ENCODE measurements around the gene HERC2. TPM values are rescaled to one million over a fixed set of nuclear protein-coding genes. Genes with fewer than 3 reads are reported as not detected.

HERC2 gene
- total and polyA plus RNA-seq, 4 donors, result 14.6 to 45.4 (median 26.6) TPM

DNA sequence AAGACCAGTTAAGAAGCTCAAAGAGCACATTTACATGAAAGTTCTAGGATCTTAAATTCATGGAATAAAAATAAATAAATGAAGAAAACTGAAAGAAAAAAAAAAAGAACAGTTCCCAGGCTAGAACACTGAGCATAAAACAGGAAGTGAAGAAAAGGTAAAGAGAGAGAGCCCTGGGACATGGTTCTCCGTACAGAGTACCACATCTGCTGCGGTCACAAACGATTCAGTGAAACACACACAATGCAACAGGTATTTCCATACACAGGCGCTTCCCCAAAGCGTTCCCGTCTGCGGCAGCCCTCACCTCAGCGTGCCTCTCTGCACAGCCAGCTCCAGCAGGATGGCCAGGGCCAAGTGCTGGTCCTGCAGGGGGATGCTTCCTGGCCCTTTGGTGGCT lies 49.4 kb downstream of the HERC2 start:
- Histone ChIP-seq H3K9me3 (ENCODE audit: control insufficient read depth in 4 of 4, low read length in 3 of 4) (no peaks in the 10 kb centered on the region), H3K27ac (ENCODE audit: low read depth in 1 of 2, low read length in 2 of 2) (no peak overlapping the region), H3K4me1 (ENCODE audit: control insufficient read depth in 4 of 4, insufficient read depth in 4 of 4, low read length in 3 of 4) (no peaks in the 10 kb centered on the region), H3K4me3 (ENCODE audit: low read depth in 1 of 3, low read length in 3 of 3) (no peak overlapping the region), H3K9ac (ENCODE audit: low read depth in 1 of 2, low read length in 2 of 2) (no peak overlapping the region), H3K36me3 (ENCODE audit: control insufficient read depth in 4 of 4, insufficient read depth in 3 of 4, low read depth in 1 of 4, low read length in 3 of 4) (peaks cover 2 to 45% (median 35%) of the 10 kb centered on the region in 4 donors), H3K27me3 (ENCODE audit: control insufficient read depth in 4 of 4, insufficient read depth in 4 of 4, low read length in 3 of 4) (no peaks in the 10 kb centered on the region)
- TF ChIP-seq CTCF (IDR thresholded peaks at IDR 0.05; ENCODE audit: low read depth, low read length, missing input control) (no peak), TAF1 (conservative IDR thresholded peaks at IDR 0.05) (no peak), HNF4G (IDR thresholded peaks at IDR 0.05) (no peak), RXRA (IDR thresholded peaks at IDR 0.05) (no peak), NR2F2 (IDR thresholded peaks at IDR 0.05) (no peak), JUND (IDR thresholded peaks at IDR 0.05) (no peak)
- TF ChIP-seq, protein P1, sequence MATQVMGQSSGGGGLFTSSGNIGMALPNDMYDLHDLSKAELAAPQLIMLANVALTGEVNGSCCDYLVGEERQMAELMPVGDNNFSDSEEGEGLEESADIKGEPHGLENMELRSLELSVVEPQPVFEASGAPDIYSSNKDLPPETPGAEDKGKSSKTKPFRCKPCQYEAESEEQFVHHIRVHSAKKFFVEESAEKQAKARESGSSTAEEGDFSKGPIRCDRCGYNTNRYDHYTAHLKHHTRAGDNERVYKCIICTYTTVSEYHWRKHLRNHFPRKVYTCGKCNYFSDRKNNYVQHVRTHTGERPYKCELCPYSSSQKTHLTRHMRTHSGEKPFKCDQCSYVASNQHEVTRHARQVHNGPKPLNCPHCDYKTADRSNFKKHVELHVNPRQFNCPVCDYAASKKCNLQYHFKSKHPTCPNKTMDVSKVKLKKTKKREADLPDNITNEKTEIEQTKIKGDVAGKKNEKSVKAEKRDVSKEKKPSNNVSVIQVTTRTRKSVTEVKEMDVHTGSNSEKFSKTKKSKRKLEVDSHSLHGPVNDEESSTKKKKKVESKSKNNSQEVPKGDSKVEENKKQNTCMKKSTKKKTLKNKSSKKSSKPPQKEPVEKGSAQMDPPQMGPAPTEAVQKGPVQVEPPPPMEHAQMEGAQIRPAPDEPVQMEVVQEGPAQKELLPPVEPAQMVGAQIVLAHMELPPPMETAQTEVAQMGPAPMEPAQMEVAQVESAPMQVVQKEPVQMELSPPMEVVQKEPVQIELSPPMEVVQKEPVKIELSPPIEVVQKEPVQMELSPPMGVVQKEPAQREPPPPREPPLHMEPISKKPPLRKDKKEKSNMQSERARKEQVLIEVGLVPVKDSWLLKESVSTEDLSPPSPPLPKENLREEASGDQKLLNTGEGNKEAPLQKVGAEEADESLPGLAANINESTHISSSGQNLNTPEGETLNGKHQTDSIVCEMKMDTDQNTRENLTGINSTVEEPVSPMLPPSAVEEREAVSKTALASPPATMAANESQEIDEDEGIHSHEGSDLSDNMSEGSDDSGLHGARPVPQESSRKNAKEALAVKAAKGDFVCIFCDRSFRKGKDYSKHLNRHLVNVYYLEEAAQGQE (IDR thresholded peaks at IDR 0.05), result no peak
- TF ChIP-seq, protein P2, sequence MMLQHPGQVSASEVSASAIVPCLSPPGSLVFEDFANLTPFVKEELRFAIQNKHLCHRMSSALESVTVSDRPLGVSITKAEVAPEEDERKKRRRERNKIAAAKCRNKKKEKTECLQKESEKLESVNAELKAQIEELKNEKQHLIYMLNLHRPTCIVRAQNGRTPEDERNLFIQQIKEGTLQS (IDR thresholded peaks at IDR 0.05), result no peak
- WGBS, result 96% methylated on average over 8 of the region's 8 CpGs
- no peak for DNase-seq (ENCODE audit: low spot score)

- WGBS, result 98% methylated on average over 15 of the region's 15 CpGs
- Histone ChIP-seq H3K36me3 (ENCODE audit: control insufficient read depth in 4 of 4, insufficient read depth in 3 of 4, low read depth in 1 of 4, low read length in 3 of 4) (peaks cover 2 to 48% (median 41%) of the 10 kb centered on the region in 4 donors), H3K9me3 (ENCODE audit: control insufficient read depth in 4 of 4, low read length in 3 of 4) (no peaks in the 10 kb centered on the region), H3K9ac (ENCODE audit: low read depth in 1 of 2, low read length in 2 of 2) (no peak overlapping the region), H3K4me1 (ENCODE audit: control insufficient read depth in 4 of 4, insufficient read depth in 4 of 4, low read length in 3 of 4) (no peaks in the 10 kb centered on the region), H3K27me3 (ENCODE audit: control insufficient read depth in 4 of 4, insufficient read depth in 4 of 4, low read length in 3 of 4) (no peaks in the 10 kb centered on the region), H3K27ac (ENCODE audit: low read depth in 1 of 2, low read length in 2 of 2) (no peak overlapping the region), H3K4me3 (ENCODE audit: low read depth in 1 of 3, low read length in 3 of 3) (no peak overlapping the region)
- no peak for DNase-seq (ENCODE audit: low spot score)
- TF ChIP-seq HNF4G (IDR thresholded peaks at IDR 0.05), result no peak
- TF ChIP-seq, protein P2 (IDR thresholded peaks at IDR 0.05), result no peak
- TF ChIP-seq TAF1 (conservative IDR thresholded peaks at IDR 0.05), result no peak
- TF ChIP-seq GABPA (IDR thresholded peaks at IDR 0.05 in 1 of 2, conservative IDR thresholded peaks at IDR 0.05 in 1 of 2), result no peak
- no peak for TF ChIP-seq YY1 (IDR thresholded peaks at IDR 0.05)
- TF ChIP-seq, protein P3, sequence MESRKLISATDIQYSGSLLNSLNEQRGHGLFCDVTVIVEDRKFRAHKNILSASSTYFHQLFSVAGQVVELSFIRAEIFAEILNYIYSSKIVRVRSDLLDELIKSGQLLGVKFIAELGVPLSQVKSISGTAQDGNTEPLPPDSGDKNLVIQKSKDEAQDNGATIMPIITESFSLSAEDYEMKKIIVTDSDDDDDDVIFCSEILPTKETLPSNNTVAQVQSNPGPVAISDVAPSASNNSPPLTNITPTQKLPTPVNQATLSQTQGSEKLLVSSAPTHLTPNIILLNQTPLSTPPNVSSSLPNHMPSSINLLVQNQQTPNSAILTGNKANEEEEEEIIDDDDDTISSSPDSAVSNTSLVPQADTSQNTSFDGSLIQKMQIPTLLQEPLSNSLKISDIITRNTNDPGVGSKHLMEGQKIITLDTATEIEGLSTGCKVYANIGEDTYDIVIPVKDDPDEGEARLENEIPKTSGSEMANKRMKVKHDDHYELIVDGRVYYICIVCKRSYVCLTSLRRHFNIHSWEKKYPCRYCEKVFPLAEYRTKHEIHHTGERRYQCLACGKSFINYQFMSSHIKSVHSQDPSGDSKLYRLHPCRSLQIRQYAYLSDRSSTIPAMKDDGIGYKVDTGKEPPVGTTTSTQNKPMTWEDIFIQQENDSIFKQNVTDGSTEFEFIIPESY (IDR thresholded peaks at IDR 0.05), result no peak
- TF ChIP-seq HNF4A (conservative IDR thresholded peaks at IDR 0.05), result no peak
- TF ChIP-seq FOXA2 (IDR thresholded peaks at IDR 0.05), result no peak
- no peak for TF ChIP-seq EGR1 (IDR thresholded peaks at IDR 0.05; ENCODE audit: low read depth in 2 of 2)
- TF ChIP-seq, protein P4, sequence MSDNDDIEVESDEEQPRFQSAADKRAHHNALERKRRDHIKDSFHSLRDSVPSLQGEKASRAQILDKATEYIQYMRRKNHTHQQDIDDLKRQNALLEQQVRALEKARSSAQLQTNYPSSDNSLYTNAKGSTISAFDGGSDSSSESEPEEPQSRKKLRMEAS (IDR thresholded peaks at IDR 0.05), result no peak
- no peak for TF ChIP-seq RAD21 (IDR thresholded peaks at IDR 0.05)
- no peak for TF ChIP-seq SP1 (IDR thresholded peaks at IDR 0.05)
- no peak for TF ChIP-seq RXRA (IDR thresholded peaks at IDR 0.05)
- TF ChIP-seq JUND (IDR thresholded peaks at IDR 0.05), result no peak
- TF ChIP-seq FOXA1 (IDR thresholded peaks at IDR 0.05), result no peak
- TF ChIP-seq NR2F2 (IDR thresholded peaks at IDR 0.05), result no peak
- TF ChIP-seq CTCF (IDR thresholded peaks at IDR 0.05; ENCODE audit: low read depth, low read length, missing input control), result no peak
Observed at GRCh38 chr15:28271697-28272260, 50.2 kb downstream of the HERC2 start.
